ENCODE results near the gene NFIX.

NFIX gene

DNA sequence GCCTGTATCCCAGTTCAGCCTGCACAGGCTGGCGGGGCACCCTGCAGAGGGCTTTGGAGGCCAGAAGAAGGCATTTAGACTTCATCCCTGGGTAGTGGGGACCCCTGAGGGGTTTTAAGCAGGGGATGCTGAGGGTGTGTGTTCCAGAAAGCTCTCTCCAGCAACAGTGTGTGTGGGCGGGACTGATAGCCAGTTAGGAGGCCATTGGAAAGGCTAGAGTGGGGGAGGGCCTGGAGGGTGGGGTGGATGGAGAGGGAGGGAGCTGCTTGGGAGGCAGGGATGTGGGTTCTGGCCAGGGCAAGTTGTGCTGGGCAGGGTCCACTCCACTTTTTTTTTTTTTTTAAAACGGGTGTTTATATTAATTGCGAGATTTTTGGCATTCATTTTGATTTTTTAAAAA, 79.1 kb downstream of the NFIX start:
- DNase-seq (ENCODE audit: low read depth) = no peak

DNA sequence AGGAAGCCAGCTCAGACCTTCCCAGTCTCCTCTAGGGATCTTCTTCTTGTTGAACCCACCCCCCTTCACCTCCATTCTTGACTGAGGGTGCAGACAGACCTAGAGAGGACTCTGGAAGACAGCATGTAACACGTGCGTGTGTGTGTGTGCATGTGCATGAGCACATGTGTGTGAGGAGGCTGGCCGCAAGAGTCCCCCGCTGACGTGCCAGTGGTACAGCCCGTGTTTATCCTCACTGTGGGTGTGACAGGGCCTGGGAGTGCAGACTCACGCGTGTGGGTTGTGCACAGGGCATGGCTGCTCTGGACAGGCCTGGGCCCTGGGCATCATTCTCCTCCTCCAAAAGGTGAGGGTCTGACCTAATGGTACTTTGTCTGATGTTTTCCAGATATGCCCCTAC, 81.0 kb downstream of the NFIX start:
- DNase-seq (ENCODE audit: low read depth) = no peak

DNA sequence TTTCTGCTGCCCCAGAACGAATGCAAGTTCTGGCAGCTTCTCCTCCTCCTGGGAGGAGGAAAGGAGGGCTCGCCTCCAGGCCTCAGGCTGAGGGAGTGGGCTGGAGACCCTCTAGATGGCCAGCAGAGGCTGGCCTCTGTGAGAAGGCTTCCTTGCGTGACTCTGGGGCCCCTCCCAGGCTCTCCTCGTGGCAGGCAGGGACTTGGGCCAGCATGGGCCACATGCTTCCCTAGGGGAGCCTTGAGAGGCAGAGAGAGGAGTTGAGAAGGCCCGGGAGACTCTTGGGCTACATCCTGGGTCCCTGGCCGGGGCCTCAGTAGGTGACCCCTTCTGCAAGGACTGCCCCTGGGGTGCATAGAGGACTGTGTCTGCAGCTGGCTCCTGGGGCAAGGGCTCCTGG, 81.5 kb downstream of the NFIX start:
- DNase-seq (ENCODE audit: low read depth) = no peak

- DNase-seq (ENCODE audit: low read depth) = no peak
These were observed 82.0 kb downstream of the NFIX start for GRCh38 chr19:13077240-13077639.

DNA sequence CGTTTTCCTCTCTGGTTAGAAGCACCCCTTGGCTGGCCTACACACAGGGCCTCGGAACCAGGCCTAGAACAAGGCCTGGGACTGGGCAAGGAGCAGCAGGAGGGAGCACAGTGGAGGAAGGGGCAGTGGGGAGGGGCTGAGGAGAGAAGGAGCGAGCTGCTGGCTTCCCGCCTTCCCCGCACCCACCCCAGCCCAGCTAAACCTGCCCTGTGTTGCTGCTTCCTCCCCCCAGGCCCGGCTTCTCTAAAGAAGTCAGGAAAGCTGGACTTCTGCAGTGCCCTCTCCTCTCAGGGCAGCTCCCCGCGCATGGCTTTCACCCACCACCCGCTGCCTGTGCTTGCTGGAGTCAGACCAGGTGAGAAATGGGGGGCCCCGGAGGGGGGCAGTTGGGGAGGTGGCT, 83.1 kb downstream of the NFIX start:
- DNase-seq (ENCODE audit: low read depth) = no peak

- DNase-seq (ENCODE audit: low read depth) = no peak
These were observed 83.7 kb downstream of the NFIX start for GRCh38 chr19:13078897-13079541.

GRCh38 chr19:13079542-13079986, 84.3 kb downstream of the NFIX start:
- DNase-seq (ENCODE audit: low read depth) = peak; percentile 30

GRCh38 chr19:13082192-13083007, 87.1 kb downstream of the NFIX start:
- DNase-seq (ENCODE audit: low read depth) = peak; percentile 46

GRCh38 chr19:13083008-13083404, 87.7 kb downstream of the NFIX start:
- DNase-seq (ENCODE audit: low read depth) = no peak

DNA sequence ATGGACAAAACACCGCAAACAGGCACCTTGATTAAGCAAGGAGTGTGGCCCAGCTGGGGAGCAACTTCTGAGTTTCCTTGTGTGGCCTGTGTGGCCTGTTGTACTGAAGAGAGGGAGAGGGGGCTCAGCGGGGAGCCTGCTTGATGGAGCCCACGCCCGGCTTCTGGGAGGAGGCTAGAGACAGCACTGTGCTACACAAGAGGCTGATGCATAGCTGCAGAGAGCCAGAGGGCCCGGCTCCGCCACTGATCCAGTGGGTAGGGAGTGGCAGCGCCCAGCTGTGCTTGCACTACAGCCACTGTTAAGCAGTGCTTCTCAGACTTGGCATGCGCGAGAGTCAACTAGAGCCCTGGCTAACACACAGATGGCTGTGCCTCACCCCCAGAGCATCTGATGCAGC, 88.4 kb downstream of the NFIX start:
- no peak for DNase-seq (ENCODE audit: low read depth)

- DNase-seq (ENCODE audit: low read depth) = no peak
These were observed 90.4 kb downstream of the NFIX start for GRCh38 chr19:13085666-13086065.

DNA sequence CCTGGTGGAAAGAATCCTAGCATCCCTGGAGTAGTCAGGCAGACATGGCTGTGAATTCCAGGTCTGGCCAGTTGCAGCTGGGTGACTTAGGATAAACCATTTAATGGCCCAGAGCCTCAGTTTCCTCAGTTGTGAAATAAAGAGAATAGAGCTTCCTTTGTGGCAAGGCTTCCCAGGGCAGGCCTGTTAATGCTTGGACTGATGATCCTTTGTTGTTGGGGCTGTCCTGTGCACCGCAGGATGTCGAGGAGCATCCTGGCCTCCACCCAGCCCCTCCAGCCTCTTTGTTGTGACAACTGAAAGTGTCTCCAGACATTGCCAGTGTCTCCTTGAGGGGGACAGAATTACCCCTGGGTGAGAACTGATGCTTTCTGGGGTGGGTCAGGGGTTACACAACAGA, 91.1 kb downstream of the NFIX start:
- DNase-seq (ENCODE audit: low read depth) = no peak

- no peak for DNase-seq (ENCODE audit: low read depth)
These were observed 92.0 kb downstream of the NFIX start for GRCh38 chr19:13087295-13087694.

DNA sequence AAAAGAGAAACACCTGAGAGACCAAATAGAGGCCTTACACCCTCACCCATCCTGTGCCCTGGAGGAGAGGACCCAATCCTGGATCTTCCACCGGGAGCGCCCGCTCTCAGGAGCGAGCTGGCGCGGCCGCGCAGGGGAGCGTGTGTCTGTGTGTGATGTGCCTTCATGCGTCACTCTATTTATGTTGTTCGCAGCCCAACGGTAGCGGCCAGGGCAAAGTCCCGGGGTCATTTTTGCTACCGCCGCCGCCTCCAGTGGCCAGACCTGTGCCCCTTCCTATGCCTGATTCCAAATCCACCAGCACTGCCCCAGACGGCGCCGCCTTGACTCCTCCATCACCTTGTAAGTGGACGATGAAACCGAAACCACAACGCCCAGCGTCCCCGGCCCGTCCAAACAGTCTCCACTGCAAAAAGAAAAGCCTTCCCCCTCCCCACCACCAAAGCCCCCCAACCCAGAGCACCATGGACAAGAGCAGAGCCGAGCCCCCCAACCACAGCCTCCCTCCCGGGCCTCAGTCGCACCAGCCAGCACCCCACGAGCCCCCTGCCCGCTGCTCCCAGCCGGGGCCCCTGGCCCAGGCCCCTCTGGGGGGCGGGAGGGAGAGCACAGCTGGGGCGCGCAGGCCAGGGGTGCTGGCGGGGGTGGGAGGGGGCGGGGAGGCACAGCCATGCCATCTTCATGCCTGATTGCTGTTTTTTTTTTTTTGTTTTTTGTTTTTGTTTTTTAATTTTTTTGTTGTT, 92.7 kb downstream of the NFIX start:
- no peak for DNase-seq (ENCODE audit: low read depth)

GRCh38 chr19:13089139-13089856, 94.0 kb downstream of the NFIX start:
- DNase-seq (ENCODE audit: low read depth) = no peak

DNA sequence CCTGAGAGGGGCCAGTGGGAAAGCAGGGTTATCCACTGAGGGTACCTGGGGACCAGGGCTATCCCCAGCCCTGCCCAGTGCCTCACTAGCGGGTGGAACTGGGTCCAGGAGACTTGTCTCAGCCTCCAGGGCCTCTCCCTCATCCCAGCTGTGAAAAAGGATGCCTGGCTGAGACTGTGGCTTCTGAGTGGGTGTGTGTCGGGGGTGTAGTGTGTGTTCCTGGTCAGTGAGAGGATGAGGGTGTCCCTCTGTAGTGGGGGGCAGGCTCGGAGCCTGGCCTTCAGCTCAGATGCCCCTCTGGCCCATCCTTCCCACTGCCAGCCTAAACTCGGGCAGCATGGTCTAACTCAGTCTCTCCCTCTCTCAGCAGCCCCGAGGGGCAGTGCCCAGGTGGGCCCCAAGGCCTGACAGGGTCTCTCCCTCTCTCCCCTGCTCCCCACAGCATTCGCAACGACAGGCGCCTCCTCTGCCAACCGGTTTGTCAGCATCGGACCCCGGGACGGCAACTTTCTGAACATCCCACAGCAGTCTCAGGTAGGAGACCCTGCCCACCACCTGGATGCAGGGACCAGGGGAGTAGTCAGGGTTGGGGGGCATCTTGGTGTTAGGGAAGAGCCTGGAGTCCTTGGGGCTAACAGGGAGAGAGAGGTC, 94.7 kb downstream of the NFIX start:
- DNase-seq (ENCODE audit: low read depth) = no peak

DNA sequence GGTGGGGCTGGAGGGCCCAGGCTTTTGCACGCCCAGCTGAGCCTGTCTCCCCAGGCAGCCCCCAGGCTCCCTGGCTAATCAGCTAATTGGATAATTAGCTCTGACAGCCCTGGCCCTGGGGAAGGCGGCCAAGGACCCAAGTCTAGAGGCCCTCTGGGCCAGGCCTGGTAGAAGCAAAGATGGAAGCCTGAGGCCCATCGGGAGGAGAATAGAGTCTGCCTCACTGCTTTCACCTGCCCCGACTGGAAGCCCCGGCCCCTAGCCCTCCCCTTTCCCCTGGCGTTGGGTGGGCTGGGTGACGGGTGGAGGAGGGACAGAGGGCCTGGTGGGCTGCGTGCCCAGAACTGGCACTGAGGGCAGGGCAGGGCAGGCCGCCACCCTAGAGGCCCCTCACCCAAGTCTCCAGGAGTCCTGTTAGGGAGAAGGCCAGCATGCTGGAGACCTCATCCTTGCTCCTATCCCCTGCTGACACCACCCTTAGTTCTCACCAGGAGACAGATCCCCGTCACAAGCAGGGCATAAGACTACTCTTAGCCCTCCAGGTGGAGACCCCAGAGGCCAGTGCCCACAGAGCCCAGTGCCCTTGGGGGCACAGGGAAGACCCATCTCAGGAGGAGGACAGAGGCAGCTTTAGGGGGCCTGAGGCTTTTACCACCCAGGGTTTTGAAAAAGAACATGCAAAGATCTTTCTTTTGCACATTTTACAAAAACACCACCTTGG, 95.4 kb downstream of the NFIX start:
- DNase-seq (ENCODE audit: low read depth) = no peak

GRCh38 chr19:13091400-13092157, 96.3 kb downstream of the NFIX start:
- DNase-seq (ENCODE audit: low read depth) = peak; percentile 69

GRCh38 chr19:13092158-13092543, 96.9 kb downstream of the NFIX start:
- DNase-seq (ENCODE audit: low read depth) = no peak

- DNase-seq (ENCODE audit: low read depth) = no peak
These were observed 97.4 kb downstream of the NFIX start for GRCh38 chr19:13092606-13093235.

Data from amniotic epithelial cell (primary cell).